GM21423 (cell line): Measurements from ENCODE around the gene NT5DC3.
A peak's percentile ranks its signal among the peaks of the same experiment; 100 is the strongest.

Experiments used
- ATAC-seq: cut with Tn5 transposase; IDR thresholded peaks from one replicate; pipeline ENCODE4 v1.9.1; 2021; ENCODE audit warnings: mild to moderate bottlenecking, moderate library complexity; ENCODE audit not compliant: unreplicated experiment

NT5DC3 gene

DNA sequence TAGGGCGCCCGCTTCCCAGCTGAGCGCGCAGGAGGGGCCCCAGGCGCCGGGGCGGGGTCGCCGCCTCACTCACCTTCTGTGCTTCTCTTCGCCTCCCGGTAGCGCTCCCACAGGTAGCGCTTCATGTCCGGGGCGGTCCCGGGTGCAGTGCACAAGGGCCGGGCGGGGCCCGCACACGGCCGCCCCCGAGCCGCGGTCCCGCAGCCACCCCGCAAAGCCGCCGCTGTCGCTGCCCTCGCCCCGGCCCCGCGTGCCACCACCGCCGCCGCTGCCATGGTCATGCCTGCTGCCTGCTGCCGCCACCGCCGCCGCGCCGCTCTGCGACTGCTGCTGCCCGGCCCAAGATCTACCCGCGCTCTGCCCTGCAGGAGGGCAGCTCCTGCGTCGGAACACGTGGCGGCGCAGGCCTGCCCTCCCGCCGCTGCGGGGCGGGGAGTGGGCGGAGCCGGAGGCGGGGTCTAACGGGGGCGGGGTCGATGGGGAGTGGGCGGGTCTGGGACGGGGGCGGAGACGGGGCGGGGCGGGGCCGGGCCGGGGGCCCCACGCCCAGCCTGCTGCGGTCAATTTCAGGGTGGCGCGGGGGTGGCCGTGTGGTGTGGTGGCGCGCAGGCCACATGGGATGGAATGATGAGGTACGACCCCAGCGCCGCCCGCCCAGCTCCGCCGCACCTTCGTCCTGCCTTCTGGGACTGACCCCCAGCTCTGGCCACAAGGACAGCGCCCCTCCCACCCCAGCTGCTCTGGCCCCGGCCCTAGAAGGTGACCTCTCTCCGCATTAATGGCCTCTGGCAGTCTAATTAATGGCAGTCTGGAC lies at the start of gene NT5DC3:
TSS of gene NT5DC3 (minus strand) at position 359 of the 814 bp plus-strand sequence. CDS start at position 281, 78 bp downstream.
- peak; percentile 79 for ATAC-seq

DNA sequence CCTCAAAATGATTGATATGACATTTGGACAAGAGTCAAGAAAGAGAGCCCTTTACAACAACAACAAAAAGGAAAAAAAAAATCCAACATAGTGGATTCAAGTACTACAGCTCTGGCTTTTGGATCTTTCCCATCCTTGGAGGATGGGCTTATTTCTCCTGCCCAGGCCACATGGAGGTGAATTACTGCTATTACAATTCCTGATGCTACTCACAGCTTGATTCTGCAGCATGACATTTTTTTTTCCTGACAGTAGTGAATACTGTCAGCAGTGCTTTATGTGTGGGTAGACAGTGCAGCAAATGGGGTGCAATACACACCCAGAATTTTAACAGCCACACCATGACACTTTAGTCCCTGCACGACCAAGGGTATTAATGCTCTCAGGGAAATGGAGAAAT lies 46.7 kb upstream of the NT5DC3 start:
- no peak for ATAC-seq

DNA sequence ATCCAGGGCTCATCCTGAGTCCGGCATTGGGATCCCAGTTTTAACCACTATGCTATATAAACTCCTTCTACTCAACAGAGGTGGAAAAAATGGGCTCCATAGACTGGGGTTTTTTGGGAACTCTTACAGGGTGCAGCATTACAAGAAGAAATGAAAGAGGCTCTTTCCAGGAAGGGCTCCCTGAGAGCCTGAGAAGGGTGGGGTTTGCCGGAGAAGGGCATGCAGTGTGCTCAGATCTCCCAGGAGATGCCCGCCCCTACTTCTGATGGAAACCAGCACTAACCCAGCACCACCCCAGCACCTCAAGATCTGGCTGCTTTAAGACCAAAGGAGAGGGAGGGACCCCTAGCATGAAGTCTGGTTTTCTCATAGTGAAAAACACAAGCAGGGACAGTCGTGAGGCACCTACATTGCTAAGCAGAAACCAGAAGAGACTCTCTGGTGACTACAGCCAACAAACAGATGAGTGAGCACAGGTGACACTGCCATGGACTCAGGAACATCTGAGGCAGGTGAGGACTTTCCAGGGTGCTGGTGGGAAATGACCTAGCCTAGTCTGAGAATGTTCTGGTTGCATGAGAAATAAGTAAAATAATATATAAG lies 45.3 kb upstream of the NT5DC3 start:
- ATAC-seq = no peak

DNA sequence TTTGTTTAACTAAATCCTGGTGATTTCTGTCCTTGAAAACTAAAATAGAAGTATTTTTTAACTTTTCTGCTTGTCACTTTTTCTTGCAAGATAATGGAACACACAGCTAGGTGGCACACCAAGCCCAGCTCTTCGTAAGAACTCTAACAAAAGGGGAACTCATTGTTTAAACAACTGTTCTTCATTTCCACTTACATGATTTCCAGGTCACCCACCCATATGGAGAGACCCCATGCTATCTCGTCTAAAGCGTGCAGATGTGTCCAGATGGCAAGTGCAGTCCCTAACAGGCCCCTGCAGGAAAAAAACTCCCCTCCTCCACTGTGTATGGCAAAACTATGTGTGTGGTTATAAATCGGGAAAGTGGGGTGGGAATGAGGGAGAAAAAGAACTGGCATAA lies 43.3 kb upstream of the NT5DC3 start:
- no peak for ATAC-seq

DNA sequence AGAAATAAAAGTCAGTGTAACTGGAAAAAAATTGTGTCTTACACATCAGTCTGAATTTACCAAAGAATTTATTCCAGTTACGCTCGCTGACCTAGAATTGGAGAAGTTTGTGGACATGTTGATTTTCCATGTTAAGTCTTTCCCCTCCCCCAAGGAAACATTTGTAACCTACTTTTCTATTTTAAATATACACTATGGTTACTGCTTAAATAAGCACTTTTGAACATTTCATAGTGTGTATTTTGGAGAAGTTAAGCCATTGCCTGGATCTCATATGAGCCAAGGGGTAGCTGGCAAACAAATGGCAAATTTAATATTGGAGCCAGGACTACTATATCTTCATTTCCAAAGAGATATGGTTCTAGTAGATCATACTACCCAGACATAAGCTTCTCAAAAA lies 42.9 kb upstream of the NT5DC3 start:
- ATAC-seq = no peak

DNA sequence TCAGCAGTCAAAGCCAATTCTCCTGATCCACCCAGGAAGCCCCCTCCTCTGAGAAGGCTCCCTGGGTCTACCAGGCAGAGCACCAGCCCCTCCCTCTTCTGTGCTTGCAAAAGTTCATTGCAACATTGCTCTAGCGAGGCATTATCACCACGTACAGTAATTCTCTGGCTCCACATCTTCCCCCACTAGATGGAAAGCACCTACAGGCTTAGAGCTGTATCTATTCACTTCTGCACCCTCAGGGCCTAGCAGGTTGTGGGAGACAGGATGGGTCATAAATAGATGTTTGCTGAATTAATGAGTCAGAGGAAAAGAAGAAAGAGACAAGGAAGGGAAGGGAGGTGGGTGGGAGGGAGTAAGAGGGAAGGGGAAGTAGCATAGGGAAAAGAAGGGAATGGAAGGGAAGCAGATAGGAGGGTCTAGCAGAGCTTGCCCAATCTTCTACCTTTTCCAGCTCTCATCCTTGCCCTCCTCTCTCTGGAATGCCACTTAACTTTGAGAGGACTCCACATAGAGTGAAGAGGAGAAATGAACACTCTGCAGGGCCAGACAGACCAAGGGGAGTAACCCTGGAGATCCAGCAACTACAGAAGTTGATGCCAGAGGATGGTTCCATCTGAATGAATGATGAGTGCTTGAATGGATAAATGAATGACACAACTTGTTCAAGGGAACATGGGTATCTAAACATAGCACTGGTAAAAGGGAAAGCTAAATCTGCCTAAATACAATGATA lies 42.0 kb upstream of the NT5DC3 start:
- no peak for ATAC-seq

DNA sequence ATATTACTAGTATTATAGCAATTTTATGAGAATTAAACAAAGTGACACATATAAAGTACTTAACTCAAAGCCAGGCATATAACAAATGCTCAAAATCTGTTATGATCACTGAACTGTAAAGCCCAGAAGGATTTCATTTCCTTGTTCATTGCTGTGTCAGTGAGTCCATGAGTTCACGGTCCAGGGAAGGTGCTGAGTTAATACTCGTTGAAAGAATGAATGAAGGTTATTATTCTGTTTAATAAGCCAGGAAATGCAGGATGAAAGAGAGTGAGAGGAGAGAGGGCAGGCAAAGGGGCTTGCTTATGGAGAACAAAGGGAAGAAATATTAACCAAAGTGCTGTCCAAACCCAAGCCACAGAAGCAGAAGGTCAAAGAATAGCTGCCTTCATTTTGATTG lies 40.2 kb upstream of the NT5DC3 start:
- no peak for ATAC-seq

DNA sequence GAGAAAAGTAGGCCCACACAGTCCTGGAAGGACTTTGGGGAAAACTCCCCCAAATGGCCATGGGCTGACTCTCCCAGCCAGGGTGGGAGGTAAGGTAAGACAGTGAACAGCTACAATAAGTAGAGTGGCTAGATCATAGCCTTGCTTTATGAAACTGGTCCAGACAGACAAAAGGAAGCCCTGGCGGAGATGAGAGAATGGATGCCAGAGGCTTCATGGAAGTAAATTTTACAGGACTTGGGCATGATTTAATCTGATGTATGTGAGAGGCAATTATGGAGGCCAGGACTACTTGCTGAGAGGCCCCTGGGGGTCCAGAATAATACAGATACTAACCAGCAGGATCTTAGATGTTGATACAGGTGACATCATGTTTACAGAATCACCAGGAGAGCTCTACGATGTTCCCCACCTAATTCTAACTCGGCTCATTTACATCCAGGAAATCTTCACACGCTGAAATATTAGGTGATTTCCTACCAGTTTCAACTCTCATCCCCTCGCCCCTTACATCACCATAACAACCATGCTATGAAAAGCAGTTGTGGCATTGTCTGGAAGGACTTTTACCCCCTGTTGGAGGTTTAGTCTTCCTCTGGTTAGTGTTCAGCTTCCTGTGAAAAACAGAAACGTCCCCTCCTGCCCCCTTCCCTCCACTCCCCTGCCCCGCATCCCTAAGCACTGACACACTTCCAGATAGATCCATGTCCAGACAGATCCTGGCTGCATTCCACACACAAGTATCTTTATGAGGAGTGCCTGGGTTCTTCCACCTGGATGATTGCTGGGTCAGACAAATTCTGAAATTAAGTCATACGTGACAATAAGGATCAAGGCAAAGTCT lies 39.5 kb upstream of the NT5DC3 start:
- peak; percentile 45 for ATAC-seq

DNA sequence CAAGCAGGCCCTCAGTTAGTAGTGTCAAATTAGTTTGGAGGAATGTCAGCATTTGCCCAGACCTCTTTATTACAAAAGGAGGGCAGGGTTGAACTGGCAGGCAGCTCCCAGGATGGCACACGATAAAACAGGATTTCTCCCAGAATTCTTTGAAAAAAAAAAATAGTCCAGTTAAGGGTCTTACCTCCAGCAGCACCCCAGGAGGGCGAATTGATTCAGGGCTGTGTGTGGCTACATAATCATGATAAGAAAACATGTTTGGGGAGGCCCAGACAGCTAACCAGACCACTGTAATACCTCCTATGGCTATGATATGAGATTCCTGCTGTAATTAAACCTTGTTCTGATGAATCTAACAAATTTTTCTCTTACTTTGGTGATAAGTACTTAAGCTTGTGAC lies 38.8 kb upstream of the NT5DC3 start:
- ATAC-seq = no peak

DNA sequence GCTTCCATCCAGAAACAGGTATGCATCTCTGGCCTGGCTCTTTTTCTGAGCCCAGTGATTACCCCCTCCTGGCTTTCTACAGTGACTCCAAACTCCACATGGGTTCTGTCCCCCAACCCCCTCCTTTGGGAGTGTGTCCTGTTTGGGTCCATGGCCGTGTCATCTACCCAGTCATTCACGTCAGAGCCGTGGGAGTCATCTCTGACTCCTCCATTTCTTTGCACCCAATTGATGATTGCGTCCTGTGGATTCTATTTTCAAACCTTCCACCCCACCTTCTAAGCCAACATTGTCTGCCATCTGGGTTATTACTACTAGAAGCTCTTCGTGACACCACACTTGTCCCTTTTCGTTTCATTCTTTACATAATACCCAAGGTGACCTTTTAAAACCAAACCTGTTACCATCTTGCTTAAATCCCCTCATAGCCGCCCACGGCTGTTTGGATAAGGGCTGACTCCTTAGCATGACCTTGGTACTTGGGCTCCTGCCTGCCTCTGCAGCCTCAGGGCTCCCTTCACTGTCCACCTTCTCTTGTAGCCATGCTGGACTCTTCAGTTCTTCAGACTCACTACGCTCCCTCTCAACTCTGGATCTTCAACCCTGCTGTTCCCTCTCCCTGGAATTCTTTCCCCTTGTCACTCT lies 38.1 kb upstream of the NT5DC3 start:
- no peak for ATAC-seq

DNA sequence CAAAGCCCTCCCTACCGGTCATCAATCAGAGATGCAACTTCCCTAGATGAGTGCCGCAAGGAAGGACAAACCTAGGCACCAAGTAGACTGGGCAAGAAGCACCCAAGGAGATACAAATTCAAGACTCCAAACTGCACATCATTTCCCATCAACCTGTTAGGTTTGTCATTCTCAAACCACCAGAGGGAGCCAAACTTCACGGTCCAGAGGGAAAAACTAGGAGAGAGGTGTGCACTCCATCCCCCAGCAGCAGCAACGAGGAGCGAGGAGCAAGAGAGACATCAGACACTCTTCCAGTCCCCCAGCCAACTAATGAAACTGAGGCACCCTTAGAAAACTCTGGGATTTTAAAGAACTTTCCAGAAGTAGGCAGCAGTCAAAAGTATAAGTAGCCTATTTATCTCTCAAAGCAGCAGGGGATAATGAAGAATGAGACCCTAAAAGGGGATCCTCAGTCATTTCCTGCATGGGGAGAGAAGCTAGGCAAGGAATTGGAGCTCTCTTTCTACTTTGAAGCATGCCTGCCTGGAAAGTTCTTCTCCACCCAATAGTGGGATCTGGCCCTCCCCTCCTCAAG lies 37.0 kb upstream of the NT5DC3 start:
- no peak for ATAC-seq

DNA sequence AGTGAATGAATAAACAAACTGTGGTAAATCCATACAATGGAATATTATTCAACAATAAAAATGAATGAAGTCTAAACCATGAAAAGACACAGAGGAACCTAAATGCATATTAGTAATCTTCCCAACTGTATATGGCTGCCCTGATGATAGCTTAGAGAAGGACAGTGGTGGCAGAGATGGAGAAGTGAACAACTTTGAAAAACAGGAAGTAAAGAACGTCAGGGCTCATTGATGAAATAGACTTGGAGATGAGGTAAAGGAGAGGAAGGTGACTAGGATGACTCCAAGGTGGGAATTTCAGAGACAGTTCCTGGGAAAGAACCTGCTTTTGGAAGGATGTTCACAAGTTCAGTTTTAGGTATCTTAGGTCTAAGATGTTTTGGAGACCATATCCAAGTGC lies 36.3 kb upstream of the NT5DC3 start:
- ATAC-seq = no peak

DNA sequence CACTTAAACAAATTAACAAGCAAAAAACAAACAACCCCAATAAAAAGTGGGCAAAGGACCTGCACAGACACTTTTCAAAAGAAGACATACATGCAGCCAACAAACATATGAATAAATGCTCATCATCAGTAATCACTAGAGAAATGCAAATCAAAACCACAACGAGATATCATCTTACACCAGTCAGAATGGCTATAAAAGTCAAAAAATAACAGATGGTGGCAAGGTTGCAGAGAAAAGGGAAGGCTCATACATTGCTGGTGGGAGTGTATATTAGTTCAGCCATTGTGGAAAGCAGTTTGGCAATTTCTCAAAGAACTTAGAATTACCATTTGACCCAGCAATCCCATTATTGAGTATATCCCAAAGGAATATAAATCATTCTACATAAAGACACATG lies 34.6 kb upstream of the NT5DC3 start:
- ATAC-seq = no peak

DNA sequence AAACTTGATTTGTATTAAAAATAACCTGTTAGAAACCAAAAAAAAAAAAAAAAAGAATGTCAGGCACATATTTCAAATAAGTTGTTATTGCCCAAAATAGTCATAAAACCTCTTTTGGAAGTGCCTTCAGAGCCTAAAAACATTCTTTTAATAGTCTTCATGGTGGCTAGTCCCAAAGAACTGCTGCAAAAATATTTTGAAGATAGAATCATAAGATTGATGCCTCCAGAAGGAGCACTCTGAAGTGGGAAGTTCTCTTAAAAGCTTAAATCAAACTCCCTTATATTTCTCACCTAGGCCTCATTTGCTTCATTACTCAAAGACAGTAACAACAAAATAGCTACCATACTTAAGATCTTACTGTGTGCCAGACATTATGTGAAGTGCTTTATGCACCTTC lies 27.2 kb upstream of the NT5DC3 start:
- no peak for ATAC-seq

DNA sequence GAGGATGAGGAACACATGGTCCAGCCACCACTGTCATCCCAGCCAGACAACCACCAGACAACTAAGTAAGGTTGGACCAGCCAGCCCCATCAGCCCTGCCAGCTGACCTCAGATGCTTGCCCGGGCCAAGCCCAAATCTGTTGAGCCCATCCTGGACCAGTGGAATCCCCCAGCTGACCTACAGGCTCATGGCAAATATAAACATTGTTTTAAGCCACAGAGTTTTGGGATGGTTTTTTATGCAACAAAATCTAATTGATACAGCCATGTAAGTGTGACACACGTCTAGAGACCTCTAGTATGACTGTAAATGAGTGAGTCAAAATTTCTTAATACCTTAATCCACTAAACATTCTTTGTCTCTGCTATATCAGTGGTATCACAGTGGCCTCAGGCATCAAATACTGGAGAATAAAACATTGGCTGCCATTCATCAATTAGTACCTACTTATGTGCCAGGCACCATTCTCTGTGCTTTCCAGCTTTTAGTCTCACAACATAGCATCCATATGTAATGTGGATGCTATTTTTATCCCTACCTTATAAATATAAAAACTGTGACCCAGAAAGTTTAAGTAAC lies 24.2 kb upstream of the NT5DC3 start:
- no peak for ATAC-seq

DNA sequence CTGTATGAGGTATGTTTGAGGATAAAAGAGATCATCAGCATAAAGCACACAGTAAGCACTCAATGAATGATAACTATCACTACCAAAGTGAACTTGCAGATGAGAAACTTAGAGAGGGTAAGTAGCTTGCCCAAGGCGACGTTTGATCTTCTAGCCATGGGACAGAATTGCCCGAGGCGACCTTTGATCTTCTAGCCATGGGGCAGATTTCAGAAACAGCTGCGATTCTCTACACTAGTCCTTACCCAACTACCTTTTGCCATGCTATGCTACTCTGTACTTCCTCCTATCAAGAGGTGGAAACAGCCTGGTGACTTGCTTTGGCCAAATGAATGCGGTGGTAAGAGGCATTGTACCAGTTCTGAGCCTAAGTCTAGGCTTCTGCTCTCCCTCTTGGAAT lies 23.7 kb upstream of the NT5DC3 start:
- no peak for ATAC-seq

DNA sequence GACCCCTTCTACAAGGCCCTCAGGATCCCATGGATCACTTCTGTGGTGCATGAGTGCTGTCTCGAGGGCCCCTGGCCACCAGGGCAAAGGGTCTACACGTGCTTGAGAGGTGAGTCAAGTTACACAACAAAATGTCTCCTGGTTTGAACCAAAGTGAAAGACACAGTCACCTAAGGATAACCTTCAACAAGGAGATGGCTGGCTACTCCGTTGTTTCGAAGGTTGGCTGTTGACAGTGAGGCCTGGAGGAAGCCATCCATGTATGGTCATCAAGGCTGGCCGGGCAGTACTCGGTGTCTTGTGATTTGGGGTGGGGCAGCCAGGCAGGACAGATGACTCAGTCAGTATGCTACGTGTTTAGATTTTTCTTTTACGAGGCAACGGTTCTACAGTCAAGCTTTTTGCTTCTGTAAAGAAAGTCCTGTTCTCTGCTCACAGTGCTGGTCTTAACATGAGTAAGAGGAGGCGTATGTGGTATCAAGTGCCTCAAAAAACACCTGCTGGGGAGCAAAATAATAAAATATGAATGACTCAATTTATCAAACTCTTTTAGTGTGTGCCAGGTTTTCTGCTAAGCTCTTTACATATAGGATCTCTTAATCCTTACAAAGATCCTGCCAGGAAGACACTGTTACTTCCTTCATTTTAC lies 18.0 kb upstream of the NT5DC3 start:
- no peak for ATAC-seq

DNA sequence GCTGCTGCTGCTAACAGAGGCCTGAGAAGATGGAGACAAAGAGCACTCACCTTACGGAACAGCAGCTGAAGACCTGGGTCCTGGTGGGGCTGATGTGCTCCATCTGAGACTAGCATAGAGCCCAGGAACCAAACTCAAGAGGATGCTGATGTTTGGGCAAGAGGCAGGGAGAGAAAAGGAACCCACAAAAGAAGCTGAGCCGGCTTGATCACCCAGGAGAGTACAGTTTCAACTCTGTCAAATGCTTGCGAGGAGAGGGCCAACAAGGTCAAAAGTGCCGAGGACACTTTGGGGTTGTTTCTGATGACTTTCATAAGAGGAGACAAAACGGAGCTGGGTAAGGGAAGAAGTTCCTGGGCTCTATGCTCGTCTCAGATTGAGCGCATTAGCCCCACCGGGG lies 17.3 kb upstream of the NT5DC3 start:
- ATAC-seq = no peak

DNA sequence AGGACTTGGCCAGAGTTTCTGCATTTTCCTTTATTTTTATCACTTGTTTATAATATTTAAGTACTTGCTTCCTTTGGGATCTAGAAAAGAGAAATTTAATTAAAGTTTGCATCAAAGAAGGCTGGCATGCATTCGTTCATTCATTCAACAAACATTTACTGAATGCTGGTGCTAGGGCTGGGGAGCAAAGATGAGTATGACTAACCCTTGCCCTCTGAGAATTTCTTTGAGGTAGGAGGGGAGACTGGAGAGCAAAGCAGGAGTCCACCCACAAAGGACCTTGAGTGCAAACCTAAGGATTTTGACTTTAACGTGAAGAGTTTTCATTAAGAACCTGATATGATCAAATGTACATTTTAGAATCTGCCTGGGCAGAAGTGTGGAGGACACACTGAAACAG lies 16.1 kb upstream of the NT5DC3 start:
- no peak for ATAC-seq
